KMS-11 (cell line): ENCODE results near the gene ALOX12.
A peak's percentile ranks its signal among the peaks of the same experiment; 100 is the strongest.

ENCODE experiments used
- H2AFZ ChIP-seq: fragments of 200-600 bp; sonication (generic); 2 replicates; pipeline ENCODE4 v1.6.1; 2016; ENCODE audit warnings: antibody characterized with exemption, mixed run types, low read depth
- H3K27ac ChIP-seq: fragments of 200-600 bp; sonication (generic); 2 replicates; pipeline ENCODE4 v1.6.1; 2016; ENCODE audit warnings: mild to moderate bottlenecking, mixed run types
- H3K27me3 ChIP-seq: fragments of 200-600 bp; sonication (generic); 2 replicates; pipeline ENCODE4 v1.6.1; 2017; ENCODE audit warnings: mild to moderate bottlenecking, low read depth, mixed run types, moderate library complexity; ENCODE audit not compliant: insufficient read depth
- H3K36me3 ChIP-seq: fragments of 200-600 bp; sonication (generic); 2 replicates; pipeline ENCODE4 v1.6.1; 2017; ENCODE audit warnings: mild to moderate bottlenecking, mixed run types; ENCODE audit not compliant: insufficient read depth
- H3K4me1 ChIP-seq: fragments of 200-600 bp; sonication (generic); 2 replicates; pipeline ENCODE4 v1.6.1; 2016; ENCODE audit warnings: mild to moderate bottlenecking, low read depth, mixed run types; ENCODE audit not compliant: poor library complexity, severe bottlenecking
- H3K4me2 ChIP-seq: fragments of 200-600 bp; sonication (generic); 2 replicates; pipeline ENCODE4 v1.7.0; 2016; ENCODE audit warnings: mild to moderate bottlenecking, mixed run types
- H3K4me3 ChIP-seq: fragments of 200-600 bp; sonication (generic); IDR thresholded peaks from 2 replicates; pipeline ENCODE4 v1.6.1; 2017; ENCODE audit warnings: low read depth, low read length, mixed read lengths; ENCODE audit not compliant: insufficient read depth
- H3K79me2 ChIP-seq: fragments of 200-600 bp; sonication (generic); 2 replicates; pipeline ENCODE4 v1.6.1; 2016; ENCODE audit warnings: low read depth, mixed run types; ENCODE audit not compliant: insufficient read depth
- H3K9ac ChIP-seq: fragments of 200-600 bp; sonication (generic); 2 replicates; pipeline ENCODE4 v1.6.1; 2016; ENCODE audit warnings: mild to moderate bottlenecking, mixed run types
- H4K20me1 ChIP-seq: fragments of 200-600 bp; sonication (generic); 2 replicates; pipeline ENCODE4 v1.6.1; 2016; ENCODE audit warnings: mild to moderate bottlenecking, mixed run types; ENCODE audit not compliant: insufficient read depth
- TF ChIP-seq, protein P1 (sequence below): fragments of 200-600 bp; sonication (generic); conservative IDR thresholded peaks from 2 replicates; pipeline ENCODE4 v1.6.1; 2017; ENCODE audit warnings: low read depth, mild to moderate bottlenecking, antibody characterized with exemption, low read length, moderate library complexity, mixed read lengths

ALOX12 gene

DNA sequence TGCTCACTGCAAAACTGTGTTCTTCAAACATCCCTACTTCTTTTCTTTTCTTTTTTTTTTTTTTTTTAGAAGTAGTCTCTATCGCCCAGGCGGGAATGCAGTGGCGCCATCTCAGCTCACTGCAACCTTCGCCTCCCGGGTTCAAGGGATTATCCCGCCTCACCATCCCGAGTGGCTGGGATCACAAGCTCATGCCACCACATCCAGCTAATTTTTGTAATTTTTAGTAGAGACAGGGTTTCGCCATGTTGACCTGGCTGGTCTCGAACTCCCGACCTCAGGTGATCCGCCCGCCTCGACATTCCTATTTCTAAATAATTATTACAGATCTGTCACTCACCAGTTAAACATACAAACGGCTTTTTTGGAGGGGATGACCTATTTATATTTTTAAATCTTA, 15.6 kb downstream of the ALOX12 start:
- peaks cover 7% of the 10 kb centered on the region; the same call in 1 of the 2 replicates for H3K79me2 ChIP-seq
- H2AFZ ChIP-seq = no peak overlapping the region
- TF ChIP-seq, protein P1, sequence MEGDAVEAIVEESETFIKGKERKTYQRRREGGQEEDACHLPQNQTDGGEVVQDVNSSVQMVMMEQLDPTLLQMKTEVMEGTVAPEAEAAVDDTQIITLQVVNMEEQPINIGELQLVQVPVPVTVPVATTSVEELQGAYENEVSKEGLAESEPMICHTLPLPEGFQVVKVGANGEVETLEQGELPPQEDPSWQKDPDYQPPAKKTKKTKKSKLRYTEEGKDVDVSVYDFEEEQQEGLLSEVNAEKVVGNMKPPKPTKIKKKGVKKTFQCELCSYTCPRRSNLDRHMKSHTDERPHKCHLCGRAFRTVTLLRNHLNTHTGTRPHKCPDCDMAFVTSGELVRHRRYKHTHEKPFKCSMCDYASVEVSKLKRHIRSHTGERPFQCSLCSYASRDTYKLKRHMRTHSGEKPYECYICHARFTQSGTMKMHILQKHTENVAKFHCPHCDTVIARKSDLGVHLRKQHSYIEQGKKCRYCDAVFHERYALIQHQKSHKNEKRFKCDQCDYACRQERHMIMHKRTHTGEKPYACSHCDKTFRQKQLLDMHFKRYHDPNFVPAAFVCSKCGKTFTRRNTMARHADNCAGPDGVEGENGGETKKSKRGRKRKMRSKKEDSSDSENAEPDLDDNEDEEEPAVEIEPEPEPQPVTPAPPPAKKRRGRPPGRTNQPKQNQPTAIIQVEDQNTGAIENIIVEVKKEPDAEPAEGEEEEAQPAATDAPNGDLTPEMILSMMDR = no peak

DNA sequence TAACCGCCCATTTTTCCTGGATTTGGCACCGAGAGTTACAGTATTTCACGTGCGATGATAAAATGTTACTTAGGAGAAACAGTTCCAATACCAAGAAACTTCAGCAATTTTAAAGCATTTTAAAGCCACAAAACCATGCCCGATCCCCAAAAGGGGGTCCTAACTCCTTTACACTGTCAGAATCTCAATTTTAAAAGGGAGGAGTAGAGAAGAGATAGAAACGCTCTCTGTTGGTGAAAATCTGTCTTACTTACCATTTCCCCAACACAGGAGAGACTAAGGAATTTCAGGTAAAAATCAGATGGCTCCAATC, 16.0 kb downstream of the ALOX12 start:
- H3K36me3 ChIP-seq = no peaks in the 10 kb centered on the region
- no peak overlapping the region for H3K4me3 ChIP-seq
- peak overlapping the region; percentile 66 for H3K4me2 ChIP-seq
- H3K27me3 ChIP-seq = no peaks in the 10 kb centered on the region
- TF ChIP-seq, protein P1 = no peak
- no peak overlapping the region for H2AFZ ChIP-seq
- peaks cover 7% of the 10 kb centered on the region; the same call in 1 of the 2 replicates for H3K79me2 ChIP-seq
- no peak overlapping the region; the same call in 1 of the 2 replicates for H3K27ac ChIP-seq
- H4K20me1 ChIP-seq = no peaks in the 10 kb centered on the region
- peak overlapping the region; percentile 87; the same call in 1 of the 2 replicates for H3K9ac ChIP-seq
- peaks cover 9% of the 10 kb centered on the region for H3K4me1 ChIP-seq

More for the DNA sequence above, 15.6 kb downstream of the ALOX12 start:
- Histone ChIP-seq H3K27me3 (no peaks in the 10 kb centered on the region), H3K4me2 (peak overlapping the region; percentile 66), H3K36me3 (no peaks in the 10 kb centered on the region), H3K4me3 (no peak overlapping the region), H3K9ac (no peak overlapping the region), H3K27ac (no peak overlapping the region), H3K4me1 (peaks cover 4% of the 10 kb centered on the region), H4K20me1 (no peaks in the 10 kb centered on the region)

DNA sequence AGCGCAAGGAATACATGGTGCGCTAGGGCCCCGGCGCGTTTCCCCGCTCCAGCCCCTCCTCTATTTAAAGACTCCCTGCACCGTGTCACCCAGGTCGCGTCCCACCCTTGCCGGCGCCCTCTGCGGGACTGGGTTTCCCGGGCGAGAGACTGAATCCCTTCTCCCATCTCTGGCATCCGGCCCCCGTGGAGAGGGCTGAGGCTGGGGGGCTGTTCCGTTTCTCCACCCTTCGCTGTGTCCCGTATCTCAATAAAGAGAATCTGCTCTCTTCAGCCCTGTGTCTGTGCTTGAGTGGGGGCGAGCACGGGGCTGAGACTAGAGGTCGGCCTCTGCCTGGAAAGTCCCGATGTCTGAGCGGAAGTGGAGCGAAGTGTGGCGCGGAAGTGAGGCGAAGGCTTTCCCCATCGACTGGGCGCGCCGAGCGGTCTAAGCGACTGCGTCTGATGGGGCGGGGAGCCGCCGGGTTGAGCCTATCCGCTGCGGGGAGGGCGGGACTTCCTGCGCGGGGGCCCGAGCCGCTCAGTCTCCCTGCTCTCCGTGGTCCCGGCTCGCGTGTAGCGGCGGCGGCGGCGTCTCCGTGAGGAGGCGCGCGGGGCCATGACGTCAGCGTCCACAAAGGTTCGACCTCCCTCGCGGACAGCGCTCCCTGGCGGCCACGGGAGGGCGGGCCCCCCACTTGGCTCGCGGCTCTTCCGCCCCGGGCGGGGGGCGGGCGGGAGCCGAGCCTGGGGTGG, 18.6 kb downstream of the ALOX12 start:
- Histone ChIP-seq H3K4me1 (peaks cover 27% of the 10 kb centered on the region), H2AFZ (no peak overlapping the region), H3K36me3 (no peaks in the 10 kb centered on the region), H4K20me1 (no peaks in the 10 kb centered on the region), H3K4me2 (no peak overlapping the region), H3K4me3 (no peak overlapping the region), H3K79me2 (peaks cover 7% of the 10 kb centered on the region; the same call in 1 of the 2 replicates), H3K9ac (peak overlapping the region; percentile 87), H3K27ac (peak overlapping the region; percentile 96), H3K27me3 (no peaks in the 10 kb centered on the region)
- TF ChIP-seq, protein P1 = no peak

GRCh38 chr17:7014995-7015958, 19.4 kb downstream of the ALOX12 start:
- H3K4me2 ChIP-seq = peak overlapping the region; percentile 36
- peaks cover 7% of the 10 kb centered on the region; the same call in 1 of the 2 replicates for H3K79me2 ChIP-seq
- no peaks in the 10 kb centered on the region for H4K20me1 ChIP-seq
- H3K4me3 ChIP-seq = no peak overlapping the region
- H3K9ac ChIP-seq = peak overlapping the region; percentile 87; the same call in 1 of the 2 replicates
- no peaks in the 10 kb centered on the region for H3K27me3 ChIP-seq
- TF ChIP-seq, protein P1 = no peak
- H3K27ac ChIP-seq = peak overlapping the region; percentile 96
- H3K36me3 ChIP-seq = no peaks in the 10 kb centered on the region
- no peak overlapping the region for H2AFZ ChIP-seq
- peaks cover 27% of the 10 kb centered on the region for H3K4me1 ChIP-seq
